Astrocyte (in vitro differentiated cells and primary cell): ENCODE measurements around the gene MYL10. TPM values are rescaled to one million over a fixed set of nuclear protein-coding genes. Genes with fewer than 3 reads are reported as not detected.

Experiments
- DNase-seq: peaks from one replicate; pipeline ENCODE4 v3.0.0-alpha.2; 2010; ENCODE audit warnings: low read depth
- FAIRE-seq: peaks from 2 replicates; lab custom pipeline; 2011; peaks lifted over from hg19 to GRCh38; lab: Jason Lieb, UNC
- H2AFZ ChIP-seq: 2 replicates; pipeline ENCODE4 v1.6.0; 2012; ENCODE audit warnings: low read depth, low read length, inconsistent platforms
- H3K27ac ChIP-seq: 2 replicates; pipeline ENCODE4 v1.5.1; 2011; ENCODE audit warnings: low read depth, low read length, inconsistent platforms
- H3K27me3 ChIP-seq: 2 replicates; pipeline ENCODE4 v1.6.0; 2011; ENCODE audit warnings: low read length, inconsistent platforms; ENCODE audit not compliant: insufficient read depth
- H3K36me3 ChIP-seq: 2 replicates; pipeline ENCODE4 v1.5.1; 2011; ENCODE audit warnings: low read length, inconsistent platforms; ENCODE audit not compliant: insufficient read depth
- H3K4me1 ChIP-seq: 2 replicates; pipeline ENCODE4 v1.5.1; 2011; ENCODE audit warnings: low read length, inconsistent platforms; ENCODE audit not compliant: insufficient read depth
- H3K4me2 ChIP-seq: 2 replicates; pipeline ENCODE4 v1.6.0; 2012; ENCODE audit warnings: low read length, inconsistent platforms
- H3K4me3 ChIP-seq: 2 replicates; pipeline ENCODE4 v1.5.1; 2011; ENCODE audit warnings: low read depth, mild to moderate bottlenecking, low read length, inconsistent platforms; ENCODE audit not compliant: insufficient read depth
- H3K79me2 ChIP-seq: 2 replicates; pipeline ENCODE4 v1.6.0; 2012; ENCODE audit warnings: mild to moderate bottlenecking, low read length, inconsistent platforms; ENCODE audit not compliant: insufficient read depth
- H3K9ac ChIP-seq: 2 replicates; pipeline ENCODE4 v1.6.0; 2012; ENCODE audit warnings: mild to moderate bottlenecking, low read length, inconsistent platforms
- H3K9me3 ChIP-seq: 2 replicates; pipeline ENCODE4 v1.5.1; 2012; ENCODE audit warnings: low read depth, mild to moderate bottlenecking, low read length, inconsistent platforms; ENCODE audit not compliant: insufficient read depth
- H4K20me1 ChIP-seq: 2 replicates; pipeline ENCODE4 v1.6.0; 2012; ENCODE audit warnings: low read length, inconsistent platforms; ENCODE audit not compliant: insufficient read depth
- H3K27ac Mint-ChIP-seq: one replicate; pipeline ENCODE4 v1.8.0; 2021; ENCODE audit warnings: mild to moderate bottlenecking, mixed read lengths; ENCODE audit not compliant: unreplicated experiment
- H3K27me3 Mint-ChIP-seq: one replicate; pipeline ENCODE4 v1.8.0; 2021; ENCODE audit warnings: low read depth, mixed read lengths; ENCODE audit not compliant: unreplicated experiment
- H3K36me3 Mint-ChIP-seq: one replicate; pipeline ENCODE4 v1.8.0; 2021; ENCODE audit warnings: low read depth, mixed read lengths; ENCODE audit not compliant: unreplicated experiment
- H3K4me1 Mint-ChIP-seq: one replicate; pipeline ENCODE4 v1.8.0; 2021; ENCODE audit warnings: low read depth, mixed read lengths; ENCODE audit not compliant: unreplicated experiment
- H3K4me3 Mint-ChIP-seq: one replicate; pipeline ENCODE4 v1.8.0; 2021; ENCODE audit warnings: mild to moderate bottlenecking, moderate library complexity, mixed read lengths; ENCODE audit not compliant: unreplicated experiment
- H3K9me3 Mint-ChIP-seq: one replicate; pipeline ENCODE4 v1.8.0; 2021; ENCODE audit warnings: mild to moderate bottlenecking, mixed read lengths; ENCODE audit not compliant: unreplicated experiment
- CTCF ChIP-seq: IDR thresholded peaks from 2 replicates; pipeline ENCODE4 v1.5.1; 2011; ENCODE audit warnings: low read depth, mild to moderate bottlenecking, inconsistent platforms, low read length, moderate library complexity; ENCODE audit not compliant: insufficient read depth
- EZH2 ChIP-seq: IDR thresholded peaks from 2 replicates; pipeline ENCODE4 v1.6.1; 2012; ENCODE audit warnings: mild to moderate bottlenecking, low read length, inconsistent platforms; ENCODE audit not compliant: insufficient read depth
- total RNA-seq: library from RNA; stranded (reverse); gene quantifications from 2 replicates; pipeline ENCODE4 v1.2.1, GENCODE V29; 2021

Gene MYL10
- total RNA-seq, 1 donor from 2014 or later, result 0.73 TPM

DNA sequence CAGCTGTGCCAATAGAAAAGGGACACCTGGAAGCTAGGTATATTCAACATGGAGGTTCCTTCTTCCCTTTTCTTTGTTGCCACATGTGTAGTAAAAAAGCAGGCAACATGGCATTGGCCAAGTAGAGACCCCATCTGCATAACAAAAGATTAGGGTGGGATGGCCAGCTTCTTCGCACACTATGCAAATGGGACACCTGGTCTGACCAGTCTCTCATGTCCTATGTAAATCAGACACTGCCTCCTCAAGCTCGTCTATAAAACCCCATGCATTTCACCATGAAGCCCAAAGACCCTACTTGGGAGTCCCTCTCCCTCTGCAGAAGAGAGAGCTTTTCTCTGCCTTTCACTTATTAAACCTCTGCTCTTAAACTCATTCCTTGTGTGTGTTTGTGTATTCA, 53.9 kb downstream of the MYL10 start:
- Mint-ChIP-seq H3K27me3 (no peaks in the 10 kb centered on the region), H3K9me3 (peaks cover 8% of the 10 kb centered on the region), H3K27ac (no peak overlapping the region), H3K4me3 (no peak overlapping the region), H3K36me3 (peaks cover under 1% of the 10 kb centered on the region), H3K4me1 (peaks cover 13% of the 10 kb centered on the region)
- Histone ChIP-seq H3K4me2 (no peak overlapping the region), H3K9ac (no peak overlapping the region), H3K4me3 (no peak overlapping the region), H3K36me3 (no peaks in the 10 kb centered on the region), H3K9me3 (no peaks in the 10 kb centered on the region), H3K27me3 (peaks cover 2% of the 10 kb centered on the region), H4K20me1 (no peaks in the 10 kb centered on the region), H3K79me2 (no peaks in the 10 kb centered on the region), H3K27ac (no peak overlapping the region), H3K4me1 (no peaks in the 10 kb centered on the region), H2AFZ (no peak overlapping the region)
- DNase-seq (no peak), FAIRE-seq (no peak)
- TF ChIP-seq EZH2 (no peak), CTCF (no peak)

- H3K79me2 ChIP-seq, result no peaks in the 10 kb centered on the region
- no peaks in the 10 kb centered on the region for H3K9me3 ChIP-seq
- Mint-ChIP-seq H3K4me1 (peaks cover 9% of the 10 kb centered on the region), H3K27me3 (no peaks in the 10 kb centered on the region), H3K27ac (no peak overlapping the region), H3K36me3 (no peaks in the 10 kb centered on the region), H3K9me3 (peaks cover 12% of the 10 kb centered on the region), H3K4me3 (no peak overlapping the region)
- H3K4me2 ChIP-seq, result no peak overlapping the region
- H3K27ac ChIP-seq, result no peak overlapping the region
- FAIRE-seq (no peak), DNase-seq (no peak)
- no peaks in the 10 kb centered on the region for H3K36me3 ChIP-seq
- no peak overlapping the region for H3K4me3 ChIP-seq
- H3K27me3 ChIP-seq, result peaks cover 3% of the 10 kb centered on the region
- no peak overlapping the region for H2AFZ ChIP-seq
- no peak overlapping the region for H3K9ac ChIP-seq
- H3K4me1 ChIP-seq, result no peaks in the 10 kb centered on the region
- H4K20me1 ChIP-seq, result no peaks in the 10 kb centered on the region
- TF ChIP-seq CTCF (no peak), EZH2 (no peak)
These were observed 56.9 kb downstream of the MYL10 start for GRCh38 chr7:101572156-101572555.

- no peak overlapping the region for H3K4me2 ChIP-seq
- no peak overlapping the region for H2AFZ ChIP-seq
- DNase-seq (no peak), FAIRE-seq (no peak)
- no peaks in the 10 kb centered on the region for H3K79me2 ChIP-seq
- Mint-ChIP-seq H3K9me3 (peaks cover 19% of the 10 kb centered on the region), H3K36me3 (no peaks in the 10 kb centered on the region), H3K27me3 (peaks cover 28% of the 10 kb centered on the region), H3K4me3 (no peak overlapping the region), H3K27ac (no peak overlapping the region), H3K4me1 (no peaks in the 10 kb centered on the region)
- H3K36me3 ChIP-seq, result no peaks in the 10 kb centered on the region
- TF ChIP-seq EZH2, result no peak
- no peak for TF ChIP-seq CTCF
- H3K27me3 ChIP-seq, result peaks cover 18% of the 10 kb centered on the region
- no peak overlapping the region for H3K27ac ChIP-seq
- no peaks in the 10 kb centered on the region for H3K4me1 ChIP-seq
- H3K9ac ChIP-seq, result no peak overlapping the region
- H4K20me1 ChIP-seq, result no peaks in the 10 kb centered on the region
- peaks cover 4% of the 10 kb centered on the region for H3K9me3 ChIP-seq
- H3K4me3 ChIP-seq, result no peak overlapping the region
These were observed 61.9 kb downstream of the MYL10 start for GRCh38 chr7:101567230-101567629.
